ENCODE data around the gene SPOP.

- TF ChIP-seq POLR2AphosphoS5 (IDR thresholded peaks at IDR 0.05; ENCODE audit: low read depth, low read length): no peak
- no peak for TF ChIP-seq POLR2A (IDR thresholded peaks at IDR 0.05; ENCODE audit: low read depth, low read length)
Observed at GRCh38 chr17:49716668-49717364, 38.9 kb upstream of the SPOP start.

Measured in GM12892 (cell line).